Large intestine (tissue), 3 donors: ENCODE results near the gene CMTM3. TPM values are rescaled to one million over a fixed set of nuclear protein-coding genes. Genes with fewer than 3 reads are reported as not detected.
"Not testable (repeated sequence)": the region's sequence is repeated elsewhere in the genome, so short reads cannot be mapped to it uniquely, and the experiment has no call there.

Experiments
- DNase-seq, 2 donors: peaks; one replicate each; pipeline versions ENCODE4 v3.0.0 to v3.0.0-alpha.2; 2013
- H3K27ac ChIP-seq: one replicate; pipeline ENCODE4 v1.5.1; 2013; ENCODE audit warnings: low read length
- H3K27me3 ChIP-seq: 2 replicates; pipeline ENCODE4 v1.6.1; 2013; ENCODE audit warnings: low read length; ENCODE audit not compliant: control insufficient read depth, insufficient read depth
- H3K36me3 ChIP-seq: 2 replicates; pipeline ENCODE4 v1.6.1; 2013; ENCODE audit warnings: low read length; ENCODE audit not compliant: control insufficient read depth, insufficient read depth
- H3K4me1 ChIP-seq: one replicate; pipeline ENCODE4 v1.6.1; 2013; ENCODE audit warnings: low read length; ENCODE audit not compliant: control insufficient read depth, insufficient read depth
- H3K4me3 ChIP-seq: one replicate; pipeline ENCODE4 v1.5.1; 2013; ENCODE audit warnings: low read length
- H3K9me3 ChIP-seq: one replicate; pipeline ENCODE4 v1.6.1; 2013; ENCODE audit warnings: mild to moderate bottlenecking, low read depth, low read length, moderate library complexity; ENCODE audit not compliant: control insufficient read depth
- WGBS: methylation state at CpG from one replicate; pipeline ENCODE4 v1.1.5; 2013; ENCODE audit warnings: low lambda C conversion rate; ENCODE audit not compliant: insufficient coverage; 5-methylcytosine and 5-hydroxymethylcytosine counted together
- polyA plus RNA-seq: library from polyadenylated mRNA; unstranded; fragments of 120-200 nt; gene quantifications from one replicate; pipeline ENCODE4 v1.2.1, GENCODE V29; 2013

CMTM3 gene
- polyA plus RNA-seq, 1 donor: 26.2 TPM

DNA sequence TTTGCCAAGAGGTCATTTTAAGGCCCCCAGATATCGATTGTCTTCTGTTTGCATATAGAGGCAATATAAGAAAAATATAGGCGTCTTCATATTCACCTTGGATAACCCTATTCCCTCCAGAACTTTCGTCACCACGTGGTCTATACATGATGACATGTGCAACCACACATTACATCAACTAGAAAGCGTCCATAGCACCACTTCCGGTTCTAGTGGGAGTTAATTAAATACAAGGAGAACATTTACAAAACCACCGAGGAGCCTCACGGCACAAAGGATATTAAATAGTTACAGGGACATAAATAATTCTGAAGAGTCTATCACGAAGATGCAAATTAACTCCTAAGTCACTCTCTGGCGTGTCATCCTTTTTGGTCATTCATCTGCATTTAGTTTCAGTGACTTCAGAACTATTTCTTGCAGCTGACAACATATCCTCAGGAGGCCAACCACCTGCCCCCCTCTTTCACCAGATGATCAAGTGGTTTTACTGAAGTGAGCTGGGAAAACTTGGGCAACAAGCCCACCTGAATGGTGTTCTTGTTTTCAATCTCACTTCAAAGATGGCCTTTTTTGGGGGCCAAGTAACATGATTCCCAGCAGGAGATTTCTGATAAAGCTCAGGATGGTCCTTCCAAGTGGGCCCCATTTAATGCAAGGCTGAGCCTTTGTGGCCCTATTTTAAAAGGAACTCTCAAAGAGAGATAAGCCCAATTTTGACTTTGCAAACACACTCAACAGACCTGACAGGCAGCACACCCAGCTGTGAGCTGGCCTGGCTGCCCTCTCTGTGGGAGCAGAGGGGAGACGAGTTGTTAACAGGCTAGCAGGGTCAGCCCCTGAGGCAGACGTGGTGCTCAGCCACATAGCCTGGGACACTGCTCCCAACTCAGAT, 15.3 kb downstream of the CMTM3 start:
- Histone ChIP-seq H3K27me3 (no peaks in the 10 kb centered on the region), H3K9me3 (no peaks in the 10 kb centered on the region), H3K4me3 (no peak overlapping the region), H3K27ac (no peak overlapping the region), H3K36me3 (peaks cover 52% of the 10 kb centered on the region), H3K4me1 (no peaks in the 10 kb centered on the region)
- 92% methylated on average over 2 of the region's 12 CpGs for WGBS
- no peak for DNase-seq

DNA sequence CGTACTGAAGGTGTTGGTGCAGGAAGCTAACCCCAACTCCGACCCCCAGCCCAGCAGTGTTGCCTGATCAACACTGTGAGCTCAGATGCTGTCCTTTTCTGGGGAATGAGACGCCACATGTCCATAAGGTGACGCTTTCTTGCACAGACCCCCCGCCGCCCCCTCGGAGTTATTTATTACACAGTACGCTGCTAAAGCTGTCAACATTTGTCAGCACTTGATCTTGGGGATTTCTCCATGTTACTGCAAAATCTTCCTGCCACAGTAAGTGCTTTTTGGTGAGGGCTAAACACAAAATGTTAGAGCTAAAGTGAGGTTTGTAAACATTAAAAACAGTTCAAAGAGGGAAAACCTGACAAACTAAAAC, 15.9 kb downstream of the CMTM3 start:
- Histone ChIP-seq H3K27me3 (no peaks in the 10 kb centered on the region), H3K9me3 (no peaks in the 10 kb centered on the region), H3K27ac (no peak overlapping the region), H3K36me3 (peaks cover 52% of the 10 kb centered on the region), H3K4me1 (no peaks in the 10 kb centered on the region), H3K4me3 (no peak overlapping the region)
- DNase-seq: no peak
- WGBS: 50% methylated on average over 1 of the region's 8 CpGs

DNA sequence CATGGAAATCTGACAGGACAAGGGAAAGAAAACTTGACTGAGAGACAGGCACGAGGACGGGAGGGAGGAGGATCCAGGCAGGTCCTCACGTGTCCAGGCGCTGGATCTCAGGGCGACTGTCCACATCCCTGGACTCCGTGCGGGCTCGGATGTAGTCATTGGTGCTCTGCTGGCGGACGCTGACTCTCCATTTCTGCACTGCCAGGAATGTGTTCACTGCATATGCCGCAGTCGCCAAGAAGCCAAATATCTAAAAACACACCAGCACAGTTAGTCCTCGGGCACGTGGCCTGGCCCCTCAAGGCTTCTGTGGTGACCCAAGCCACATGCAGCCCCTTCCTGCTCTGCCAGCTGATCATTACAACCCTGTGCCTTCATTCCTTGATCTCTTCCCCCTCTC, 17.5 kb downstream of the CMTM3 start:
- Histone ChIP-seq H3K4me3 (no peak overlapping the region), H3K27ac (no peak overlapping the region), H3K4me1 (no peaks in the 10 kb centered on the region), H3K27me3 (no peaks in the 10 kb centered on the region), H3K9me3 (no peaks in the 10 kb centered on the region), H3K36me3 (peaks cover 41% of the 10 kb centered on the region)
- DNase-seq: no peak
- no CpG with 5 or more reads among the region's 14 CpGs for WGBS

DNA sequence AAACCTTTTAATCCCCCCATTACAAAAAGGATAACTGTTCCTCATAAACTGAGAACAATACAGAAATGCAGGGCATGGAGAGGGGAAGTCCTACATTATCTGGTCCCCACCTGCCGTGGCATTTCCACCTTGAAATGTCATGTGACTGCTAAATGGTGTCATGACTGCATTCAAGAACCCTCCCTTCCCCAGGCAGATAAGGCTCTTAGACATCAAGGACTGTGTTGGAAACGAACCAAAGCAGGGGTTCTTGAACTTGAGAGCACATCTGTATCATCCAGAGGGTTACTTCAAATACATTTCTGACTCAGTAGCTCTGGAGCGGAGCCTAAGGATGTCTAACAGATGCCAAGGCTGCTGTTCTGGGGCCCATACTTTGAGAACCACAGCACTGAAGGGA, 18.4 kb downstream of the CMTM3 start:
- Histone ChIP-seq H3K27ac (no peak overlapping the region), H3K4me1 (no peaks in the 10 kb centered on the region), H3K36me3 (peaks cover 40% of the 10 kb centered on the region), H3K4me3 (no peak overlapping the region), H3K27me3 (no peaks in the 10 kb centered on the region), H3K9me3 (no peaks in the 10 kb centered on the region)
- DNase-seq: peak in 1 of 2 donors; percentile 28
- WGBS: no CpG with 5 or more reads among the region's 3 CpGs

DNA sequence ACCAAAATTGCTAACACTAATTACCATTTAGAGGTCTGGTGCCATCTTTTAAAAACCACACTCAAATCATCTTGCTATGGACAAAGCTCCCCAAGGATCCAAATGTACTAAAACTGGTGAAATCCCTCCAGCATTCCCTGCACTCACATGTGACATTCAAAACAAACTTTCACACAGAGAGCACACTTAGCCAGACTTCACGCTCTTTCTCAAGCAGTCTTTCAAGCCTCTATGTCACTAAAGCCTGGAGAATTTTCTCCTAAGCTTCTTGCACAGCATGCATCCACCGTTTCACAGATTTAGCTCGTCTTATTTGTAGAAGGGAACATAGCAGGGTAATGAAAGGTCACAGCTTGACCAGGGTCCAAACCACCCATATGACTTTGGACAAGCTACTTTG, 19.3 kb downstream of the CMTM3 start:
- Histone ChIP-seq H3K4me1 (no peaks in the 10 kb centered on the region), H3K27ac (no peak overlapping the region), H3K4me3 (no peak overlapping the region), H3K36me3 (peaks cover 36% of the 10 kb centered on the region), H3K9me3 (no peaks in the 10 kb centered on the region), H3K27me3 (no peaks in the 10 kb centered on the region)
- no peak for DNase-seq
- no CpG with 5 or more reads among the region's 3 CpGs for WGBS

DNA sequence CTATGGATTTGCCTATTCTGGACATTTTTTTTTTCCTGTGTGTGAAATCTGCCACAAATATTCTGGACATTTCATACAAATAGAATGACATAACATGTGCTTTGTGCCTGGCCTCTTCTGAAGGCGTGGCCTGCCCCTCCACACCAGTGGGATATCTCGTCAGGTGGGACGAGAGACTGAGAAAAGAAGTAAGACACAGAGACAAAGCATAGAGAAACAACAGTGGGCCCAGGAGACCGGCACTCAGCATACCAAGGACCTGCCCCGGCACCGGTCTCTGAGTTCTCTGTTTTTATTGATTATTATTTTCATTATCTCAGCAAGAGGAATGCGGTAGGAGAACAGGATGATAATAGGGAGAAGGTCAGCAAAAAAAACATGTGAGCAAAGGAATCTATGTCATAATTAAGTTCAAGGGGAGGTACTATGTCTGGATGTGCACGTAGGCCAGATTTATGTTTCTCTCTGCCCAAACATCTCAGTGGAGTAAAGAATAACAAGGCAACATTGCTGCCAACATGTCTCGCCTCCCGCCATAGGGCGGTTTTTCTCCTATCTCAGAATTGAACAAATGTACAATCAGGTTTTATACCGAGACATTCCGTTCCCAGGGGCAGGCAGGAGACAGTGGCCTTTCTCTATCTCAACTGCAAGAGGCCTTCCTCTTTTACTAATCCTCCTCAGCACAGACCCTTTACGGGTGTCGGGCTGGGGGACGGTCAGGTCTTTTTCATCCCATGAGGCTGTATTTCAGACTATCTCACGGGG, 23.3 kb downstream of the CMTM3 start:
- WGBS: 60% methylated on average over 1 of the region's 17 CpGs
- not testable (repeated sequence) for H3K9me3 ChIP-seq, H3K4me1 ChIP-seq, H3K4me3 ChIP-seq, H3K27me3 ChIP-seq, H3K27ac ChIP-seq, DNase-seq
- peaks cover 13% of the 10 kb centered on the region for H3K36me3 ChIP-seq

DNA sequence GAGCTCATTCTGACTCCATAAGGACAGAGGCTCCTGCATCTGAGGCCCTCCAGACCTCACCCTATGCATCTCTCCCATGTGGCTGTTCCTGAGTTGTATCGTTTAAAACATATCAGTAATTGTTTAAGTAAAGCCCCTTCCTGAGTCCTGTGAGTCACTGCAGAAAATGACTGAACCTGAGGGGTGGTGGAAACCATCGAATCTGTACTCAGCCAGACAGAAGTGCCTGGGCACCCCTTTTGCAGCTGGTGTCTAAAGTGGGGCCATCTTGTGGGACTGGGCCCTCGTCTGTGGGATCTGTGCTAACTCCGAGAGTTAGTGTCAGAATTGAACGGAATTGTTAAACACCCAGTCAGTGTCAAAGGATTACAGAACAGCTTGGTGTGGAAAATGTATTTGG, 25.4 kb downstream of the CMTM3 start:
- Histone ChIP-seq H3K4me1 (no peaks in the 10 kb centered on the region), H3K4me3 (no peak overlapping the region), H3K27ac (no peak overlapping the region), H3K36me3 (peaks cover 12% of the 10 kb centered on the region), H3K9me3 (no peaks in the 10 kb centered on the region), H3K27me3 (no peaks in the 10 kb centered on the region)
- no peak for DNase-seq
- WGBS: no CpG with 5 or more reads among the region's 5 CpGs

DNA sequence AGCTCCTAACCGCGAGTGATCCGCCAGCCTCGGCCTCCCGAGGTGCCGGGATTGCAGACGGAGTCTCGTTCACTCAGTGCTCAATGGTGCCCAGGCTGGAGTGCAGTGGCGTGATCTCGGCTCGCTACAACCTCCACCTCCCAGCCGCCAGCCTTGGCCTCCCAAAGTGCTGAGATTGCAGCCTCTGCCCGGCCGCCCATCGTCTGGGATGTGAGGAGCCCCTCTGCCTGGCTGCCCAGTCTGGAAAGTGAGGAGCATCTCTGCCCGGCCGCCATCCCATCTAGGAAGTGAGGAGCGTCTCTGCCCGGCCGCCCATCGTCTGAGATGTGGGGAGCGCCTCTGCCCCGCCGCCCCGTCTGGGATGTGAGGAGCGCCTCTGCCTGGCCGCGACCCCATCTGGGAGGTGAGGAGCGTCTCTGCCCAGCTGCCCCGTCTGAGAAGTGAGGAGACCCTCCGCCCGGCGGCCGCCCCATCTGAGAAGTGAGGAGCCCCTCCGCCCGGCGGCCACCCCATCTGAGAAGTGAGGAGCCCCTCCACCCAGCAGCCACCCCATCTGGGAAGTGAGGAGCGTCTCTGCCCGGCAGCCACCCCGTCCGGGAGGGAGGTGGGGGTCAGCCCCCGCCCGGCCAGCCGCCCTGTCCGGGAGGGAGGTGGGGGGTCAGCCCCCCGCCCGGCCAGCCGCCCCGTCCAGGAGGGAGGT, 26.2 kb downstream of the CMTM3 start:
- not testable (repeated sequence) for H3K9me3 ChIP-seq, H3K4me1 ChIP-seq, H3K27me3 ChIP-seq, DNase-seq, H3K27ac ChIP-seq, H3K4me3 ChIP-seq
- WGBS: no CpG with 5 or more reads among the region's 49 CpGs
- peaks cover 17% of the 10 kb centered on the region for H3K36me3 ChIP-seq

DNA sequence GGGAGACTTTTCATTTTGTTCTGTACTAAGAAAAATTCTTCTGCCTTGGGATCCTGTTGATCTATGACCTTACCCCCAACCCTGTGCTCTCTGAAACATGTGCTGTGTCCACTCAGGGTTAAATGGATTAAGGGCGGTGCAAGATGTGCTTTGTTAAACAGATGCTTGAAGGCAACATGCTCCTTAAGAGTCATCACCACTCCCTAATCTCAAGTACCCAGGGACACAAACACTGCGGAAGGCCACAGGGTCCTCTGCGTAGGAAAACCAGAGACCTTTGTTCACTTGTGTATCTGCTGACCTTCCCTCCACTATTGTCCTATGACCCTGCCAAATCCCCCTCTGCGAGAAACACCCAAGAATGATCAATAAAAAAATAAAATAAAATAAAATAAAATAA, 27.1 kb downstream of the CMTM3 start:
- not testable (repeated sequence) for H3K27ac ChIP-seq, DNase-seq
- no CpG with 5 or more reads among the region's 4 CpGs for WGBS

DNA sequence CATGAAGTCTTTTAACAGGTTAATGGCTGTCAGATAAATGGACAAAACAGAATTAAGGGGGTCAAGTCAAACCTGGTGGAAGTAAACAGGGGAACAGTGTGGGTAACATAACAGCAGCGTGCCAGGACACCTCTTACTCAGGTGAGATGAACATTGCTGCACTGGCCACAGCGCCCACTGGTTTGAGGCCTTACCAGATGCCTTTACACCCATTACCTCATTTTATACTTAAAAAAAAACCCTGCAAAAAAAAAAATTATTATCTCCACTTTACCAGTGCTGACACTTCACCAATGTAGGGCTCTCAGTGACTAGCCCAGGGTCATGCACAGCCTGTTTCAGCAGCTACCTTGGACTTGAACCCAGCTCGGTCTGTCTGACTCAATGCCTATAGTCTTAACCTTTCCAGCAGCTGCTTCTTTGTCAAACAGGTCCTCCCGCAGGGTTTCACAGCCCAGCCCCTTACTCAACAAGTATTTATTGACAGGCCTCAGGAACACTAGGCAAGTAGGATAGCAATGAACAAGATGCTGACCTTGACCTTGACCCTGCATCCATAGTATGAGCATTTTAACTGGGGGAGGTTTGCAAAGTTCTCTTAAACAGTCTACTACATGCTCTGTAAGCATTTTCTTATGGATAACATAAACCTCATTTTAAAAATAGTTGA, 30.2 kb downstream of the CMTM3 start:
- no peaks in the 10 kb centered on the region for H3K9me3 ChIP-seq
- no peak overlapping the region for H3K4me3 ChIP-seq
- H3K27ac ChIP-seq: no peak overlapping the region
- DNase-seq: no peak
- WGBS: no CpG with 5 or more reads among the region's 4 CpGs
- no peaks in the 10 kb centered on the region for H3K27me3 ChIP-seq
- H3K36me3 ChIP-seq: peaks cover 19% of the 10 kb centered on the region
- H3K4me1 ChIP-seq: no peaks in the 10 kb centered on the region

More for the DNA sequence above, 27.1 kb downstream of the CMTM3 start:
- peaks cover 20% of the 10 kb centered on the region for H3K36me3 ChIP-seq
- H3K9me3 ChIP-seq, H3K4me1 ChIP-seq, H3K4me3 ChIP-seq, H3K27me3 ChIP-seq: not testable (repeated sequence)
